ENCODE data around the gene MSANTD1.

The MSANTD1 gene

GRCh38 chr4:3302173-3302785, 53.3 kb downstream of the MSANTD1 start:
- DNase-seq (ENCODE audit: low spot score) (no peak), FAIRE-seq (no peak)

GRCh38 chr4:3302786-3303564, 54.0 kb downstream of the MSANTD1 start:
- FAIRE-seq, result no peak
- DNase-seq (ENCODE audit: low spot score), result no peak

- no peak for FAIRE-seq
- no peak for DNase-seq (ENCODE audit: low spot score)
These were observed 54.5 kb downstream of the MSANTD1 start for GRCh38 chr4:3303565-3303824.

GRCh38 chr4:3303923-3304710, 55.2 kb downstream of the MSANTD1 start:
- no peak for DNase-seq (ENCODE audit: low spot score)
- no peak for FAIRE-seq

- no peak for DNase-seq (ENCODE audit: low spot score)
- no peak for FAIRE-seq
These were observed 56.1 kb downstream of the MSANTD1 start for GRCh38 chr4:3304831-3305609.

GRCh38 chr4:3305610-3306371, 56.8 kb downstream of the MSANTD1 start:
- FAIRE-seq (no peak), DNase-seq (ENCODE audit: low spot score) (peak; percentile 8)
